OCI-LY7 (cell line): ENCODE data around the gene LPP.

Experiments used
- EZH2phosphoT487 ChIP-seq: fragments of 200-600 bp; sonication (generic); IDR thresholded peaks from 2 replicates; pipeline ENCODE4 v1.6.1; 2018; ENCODE audit warnings: low read depth, borderline replicate concordance, mild to moderate bottlenecking, mixed run types, antibody characterized with exemption, low read length, moderate library complexity, mixed read lengths
- TF ChIP-seq, protein P1 (sequence below): fragments of 200-600 bp; sonication (generic); conservative IDR thresholded peaks from 2 replicates; pipeline ENCODE4 v1.5.1; 2014; ENCODE audit warnings: mild to moderate bottlenecking, antibody characterized with exemption, low read length, moderate library complexity, mixed read lengths

DNA sequence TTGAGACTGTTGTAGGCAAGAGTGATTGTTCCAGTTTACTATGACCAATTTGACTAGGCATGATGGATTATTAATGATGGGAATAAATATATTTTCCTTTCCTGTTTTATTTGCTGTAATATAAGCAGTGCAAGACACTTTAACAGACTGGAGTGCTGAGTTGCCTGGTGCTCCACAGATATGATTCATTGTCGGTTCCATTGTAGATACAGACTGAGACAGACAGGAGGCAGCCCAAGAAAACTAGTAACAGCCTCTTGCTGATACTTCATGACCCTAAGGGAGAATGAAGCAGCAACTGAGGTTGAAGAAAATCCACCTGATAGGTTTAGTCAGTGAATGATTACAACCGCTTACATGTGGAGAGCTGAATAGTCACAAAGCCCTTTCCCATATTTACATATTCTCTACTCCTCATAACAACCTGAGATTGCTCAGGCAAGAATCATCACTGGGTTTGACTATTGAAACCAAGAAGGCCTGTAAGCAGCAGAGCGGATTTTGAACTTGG is 782.7 kb downstream of the LPP start:
- TF ChIP-seq, protein P1, sequence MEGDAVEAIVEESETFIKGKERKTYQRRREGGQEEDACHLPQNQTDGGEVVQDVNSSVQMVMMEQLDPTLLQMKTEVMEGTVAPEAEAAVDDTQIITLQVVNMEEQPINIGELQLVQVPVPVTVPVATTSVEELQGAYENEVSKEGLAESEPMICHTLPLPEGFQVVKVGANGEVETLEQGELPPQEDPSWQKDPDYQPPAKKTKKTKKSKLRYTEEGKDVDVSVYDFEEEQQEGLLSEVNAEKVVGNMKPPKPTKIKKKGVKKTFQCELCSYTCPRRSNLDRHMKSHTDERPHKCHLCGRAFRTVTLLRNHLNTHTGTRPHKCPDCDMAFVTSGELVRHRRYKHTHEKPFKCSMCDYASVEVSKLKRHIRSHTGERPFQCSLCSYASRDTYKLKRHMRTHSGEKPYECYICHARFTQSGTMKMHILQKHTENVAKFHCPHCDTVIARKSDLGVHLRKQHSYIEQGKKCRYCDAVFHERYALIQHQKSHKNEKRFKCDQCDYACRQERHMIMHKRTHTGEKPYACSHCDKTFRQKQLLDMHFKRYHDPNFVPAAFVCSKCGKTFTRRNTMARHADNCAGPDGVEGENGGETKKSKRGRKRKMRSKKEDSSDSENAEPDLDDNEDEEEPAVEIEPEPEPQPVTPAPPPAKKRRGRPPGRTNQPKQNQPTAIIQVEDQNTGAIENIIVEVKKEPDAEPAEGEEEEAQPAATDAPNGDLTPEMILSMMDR = no peak
- no peak for TF ChIP-seq EZH2phosphoT487
